A549 (cell line): ENCODE measurements around the gene JAZF1.

Experiments
- CEBPB ChIP-seq, 2 experiments: fragments of >200 bp in 1 of 2; sonication (Bioruptor Twin) in 1 of 2; formaldehyde crosslinking in 1 of 2; IDR thresholded peaks; 2 replicates each; pipeline ENCODE4 v1.6.1; 2012 to 2016
- CHD2 ChIP-seq: fragments of 150-350 bp; IDR thresholded peaks from 2 replicates; pipeline ENCODE4 v1.6.1; 2014; ENCODE audit warnings: low read length; ENCODE audit not compliant: partially characterized antibody
- CTCF ChIP-seq: fragments of >200 bp; sonication (Bioruptor Twin); formaldehyde crosslinking; IDR thresholded peaks from 3 replicates; pipeline ENCODE4 v1.5.1; 2016
- ELK1 ChIP-seq: fragments of 150-350 bp; IDR thresholded peaks from 2 replicates; pipeline ENCODE4 v1.6.1; 2014; ENCODE audit warnings: low read depth, mild to moderate bottlenecking, low read length
- EP300 ChIP-seq, 2 experiments: fragments of >200 bp; sonication (Bioruptor Twin); formaldehyde crosslinking; IDR thresholded peaks; 2 replicates in 1 of 2; 3 replicates in 1 of 2; pipeline ENCODE4 v1.6.1; 2016 to 2017
- JUN ChIP-seq, 2 experiments: fragments of >200 bp; sonication (Bioruptor Twin); formaldehyde crosslinking; IDR thresholded peaks; 2 replicates in 1 of 2; 3 replicates in 1 of 2; pipeline ENCODE4 v1.6.1; 2016 to 2017
- POLR2A ChIP-seq: IDR thresholded peaks from 2 replicates; pipeline ENCODE4 v1.6.1; 2012; ENCODE audit warnings: mild to moderate bottlenecking, low read length
- RNF2 ChIP-seq: fragments of 200-600 bp; sonication (generic); IDR thresholded peaks from 2 replicates; pipeline ENCODE4 v1.6.1; 2016; ENCODE audit warnings: low read depth, mild to moderate bottlenecking, antibody characterized with exemption, moderate library complexity, borderline replicate concordance
- ZNF302 ChIP-seq: fragments of 250-450 bp; sonication (Bioruptor Pico); IDR thresholded peaks from 2 replicates; pipeline ENCODE4 v1.9.0; 2021; ENCODE audit warnings: inconsistent platforms, mild to moderate bottlenecking, moderate library complexity
- ZSCAN20 ChIP-seq: fragments of 250-450 bp; sonication (Bioruptor Pico); IDR thresholded peaks from 2 replicates; pipeline ENCODE4 v1.8.0; 2022; ENCODE audit warnings: mild to moderate bottlenecking, moderate library complexity
- TF ChIP-seq, protein P1 (sequence below): fragments of 450-650 bp; IDR thresholded peaks from 2 replicates; pipeline ENCODE4 v1.6.1; 2014; ENCODE audit warnings: antibody characterized with exemption
- TF ChIP-seq, protein P2 (sequence below): IDR thresholded peaks from 2 replicates; pipeline ENCODE4 v1.6.1; 2012

- no peak for TF ChIP-seq CTCF
- TF ChIP-seq POLR2A = no peak
- TF ChIP-seq JUN (IDR thresholded peaks at IDR 0.05) = no peak
- TF ChIP-seq ZSCAN20 (CRISPR knock-in tag) = no peak
- TF ChIP-seq CEBPB (IDR thresholded peaks at IDR 0.05) = no peak
- TF ChIP-seq RNF2 = no peak
- no peak for TF ChIP-seq ELK1
- TF ChIP-seq EP300 (IDR thresholded peaks at IDR 0.05) = no peak
- TF ChIP-seq CHD2 = no peak
- no peak for TF ChIP-seq ZNF302 (CRISPR knock-in tag)
- TF ChIP-seq, protein P1, sequence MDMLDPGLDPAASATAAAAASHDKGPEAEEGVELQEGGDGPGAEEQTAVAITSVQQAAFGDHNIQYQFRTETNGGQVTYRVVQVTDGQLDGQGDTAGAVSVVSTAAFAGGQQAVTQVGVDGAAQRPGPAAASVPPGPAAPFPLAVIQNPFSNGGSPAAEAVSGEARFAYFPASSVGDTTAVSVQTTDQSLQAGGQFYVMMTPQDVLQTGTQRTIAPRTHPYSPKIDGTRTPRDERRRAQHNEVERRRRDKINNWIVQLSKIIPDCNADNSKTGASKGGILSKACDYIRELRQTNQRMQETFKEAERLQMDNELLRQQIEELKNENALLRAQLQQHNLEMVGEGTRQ = no peak
- TF ChIP-seq, protein P2, sequence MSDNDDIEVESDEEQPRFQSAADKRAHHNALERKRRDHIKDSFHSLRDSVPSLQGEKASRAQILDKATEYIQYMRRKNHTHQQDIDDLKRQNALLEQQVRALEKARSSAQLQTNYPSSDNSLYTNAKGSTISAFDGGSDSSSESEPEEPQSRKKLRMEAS = no peak
Observed at GRCh38 chr7:28132959-28133870, 47.4 kb downstream of the JAZF1 start.
